PC-3 (cell line): ENCODE results near the gene PHKB.
"Not testable (repeated sequence)": the region's sequence is repeated elsewhere in the genome, so short reads cannot be mapped to it uniquely, and the experiment has no call there.

ENCODE experiments used
- EZH2 ChIP-seq: fragments of 300-600 bp; sonication (generic); IDR thresholded peaks from one replicate; pipeline ENCODE4 v1.6.1; 2017; ENCODE audit warnings: antibody characterized with exemption, mild to moderate bottlenecking, low read length; ENCODE audit not compliant: unreplicated experiment
- TF ChIP-seq, protein P1 (sequence below): fragments of 300-600 bp; sonication (generic); conservative IDR thresholded peaks from 2 replicates; pipeline ENCODE4 v1.5.1; 2017; ENCODE audit warnings: antibody characterized with exemption, low read depth, mild to moderate bottlenecking, low read length

DNA sequence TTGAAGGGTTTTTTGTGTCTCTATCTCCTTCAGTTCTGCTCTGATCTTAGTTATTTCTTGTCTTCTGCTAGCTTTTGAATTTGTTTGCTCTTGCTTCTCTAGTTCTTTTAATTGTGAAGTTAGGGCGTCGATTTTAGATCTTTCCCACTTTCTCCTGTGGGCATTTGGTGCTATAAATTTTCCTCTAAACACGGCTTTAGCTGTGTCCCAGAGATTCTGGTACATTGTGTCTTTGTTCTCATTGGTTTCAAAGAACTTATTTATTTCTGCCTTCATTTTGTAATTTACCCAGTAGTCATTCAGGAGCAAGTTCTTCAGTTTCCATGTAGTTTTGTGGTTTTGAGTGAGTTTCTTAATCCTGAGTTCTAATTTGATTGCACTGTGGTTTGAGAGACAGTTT lies 90.1 kb downstream of the PHKB start:
- TF ChIP-seq, protein P1, sequence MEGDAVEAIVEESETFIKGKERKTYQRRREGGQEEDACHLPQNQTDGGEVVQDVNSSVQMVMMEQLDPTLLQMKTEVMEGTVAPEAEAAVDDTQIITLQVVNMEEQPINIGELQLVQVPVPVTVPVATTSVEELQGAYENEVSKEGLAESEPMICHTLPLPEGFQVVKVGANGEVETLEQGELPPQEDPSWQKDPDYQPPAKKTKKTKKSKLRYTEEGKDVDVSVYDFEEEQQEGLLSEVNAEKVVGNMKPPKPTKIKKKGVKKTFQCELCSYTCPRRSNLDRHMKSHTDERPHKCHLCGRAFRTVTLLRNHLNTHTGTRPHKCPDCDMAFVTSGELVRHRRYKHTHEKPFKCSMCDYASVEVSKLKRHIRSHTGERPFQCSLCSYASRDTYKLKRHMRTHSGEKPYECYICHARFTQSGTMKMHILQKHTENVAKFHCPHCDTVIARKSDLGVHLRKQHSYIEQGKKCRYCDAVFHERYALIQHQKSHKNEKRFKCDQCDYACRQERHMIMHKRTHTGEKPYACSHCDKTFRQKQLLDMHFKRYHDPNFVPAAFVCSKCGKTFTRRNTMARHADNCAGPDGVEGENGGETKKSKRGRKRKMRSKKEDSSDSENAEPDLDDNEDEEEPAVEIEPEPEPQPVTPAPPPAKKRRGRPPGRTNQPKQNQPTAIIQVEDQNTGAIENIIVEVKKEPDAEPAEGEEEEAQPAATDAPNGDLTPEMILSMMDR = not testable (repeated sequence)
- not testable (repeated sequence) for TF ChIP-seq EZH2
